Stomach (tissue), 9 donors: ENCODE measurements around the gene ORC1. TPM values are rescaled to one million over a fixed set of nuclear protein-coding genes. Genes with fewer than 3 reads are reported as not detected.
"Not testable (repeated sequence)": the region's sequence is repeated elsewhere in the genome, so short reads cannot be mapped to it uniquely, and the experiment has no call there.

Experiments used
- DNase-seq, 2 donors: peaks; one replicate each; pipeline versions ENCODE4 v3.0.0 to v3.0.0-alpha.2; 2013 to 2019
- H3K27ac ChIP-seq, 5 donors: fragments of 200-600 bp in 4 of 5; sonication (generic) in 4 of 5; one replicate each; pipeline ENCODE4 v1.5.1; 2013 to 2019; ENCODE audit warnings: mild to moderate bottlenecking in 1 of 5, moderate library complexity in 1 of 5
- H3K27me3 ChIP-seq, 3 donors: fragments of 200-600 bp; sonication (generic); one replicate each; pipeline ENCODE4 v1.5.1; 2017 to 2019; ENCODE audit warnings: mixed run types in 1 of 3
- H3K36me3 ChIP-seq, 4 donors: fragments of 200-600 bp; sonication (generic); 1 replicate in 3 of 4; 2 replicates in 1 of 4; pipeline ENCODE4 v1.5.1; 2016 to 2019
- H3K4me1 ChIP-seq, 4 donors: fragments of 200-600 bp; sonication (generic); one replicate each; pipeline ENCODE4 v1.5.1; 2016 to 2019
- H3K4me3 ChIP-seq, 4 donors: fragments of 200-600 bp; sonication (generic) in 3 of 4; one replicate each; pipeline ENCODE4 v1.5.1; 2016 to 2019; ENCODE audit warnings: mild to moderate bottlenecking in 1 of 4
- H3K9me3 ChIP-seq, 4 donors: fragments of 200-600 bp; sonication (generic); one replicate each; pipeline ENCODE4 v1.5.1; 2016 to 2019
- CTCF ChIP-seq, 7 experiments: fragments of 450-650 bp in 4 of 7; fragments of 200-600 bp in 3 of 7; sonication (generic) in 3 of 7; IDR thresholded peaks; one replicate each; pipeline ENCODE4 v1.5.1; 2016 to 2019; ENCODE audit warnings: antibody characterized with exemption in 7 of 7, control low read depth in 2 of 7, mild to moderate bottlenecking in 1 of 7
- EP300 ChIP-seq: sonication (generic); formaldehyde crosslinking; IDR thresholded peaks from one replicate; pipeline ENCODE4 v1.6.1; 2017; ENCODE audit warnings: antibody characterized with exemption
- POLR2A ChIP-seq, 4 donors: fragments of 450-650 bp; IDR thresholded peaks; one replicate each; pipeline ENCODE4 v1.6.1; 2016; ENCODE audit warnings: antibody characterized with exemption in 4 of 4, control low read depth in 2 of 4, mild to moderate bottlenecking in 1 of 4, moderate library complexity in 1 of 4
- POLR2AphosphoS5 ChIP-seq, 3 donors: sonication (generic); formaldehyde crosslinking; IDR thresholded peaks; one replicate each; pipeline ENCODE4 v1.6.1; 2016; ENCODE audit warnings: antibody characterized with exemption in 3 of 3
- WGBS, 5 donors: extraction: QIAGEN DNeasy Blood & Tissue Kit in 3 of 5; methylation state at CpG; one replicate each; pipeline versions ENCODE4 v1.1.5 to v1.1.7; 2013 to 2018; 5-methylcytosine and 5-hydroxymethylcytosine counted together
- intact Hi-C: fragments of 100-400 bp; cut with DNase I; formaldehyde crosslinking; loops from one replicate; pipeline ENCODE4 v1.15.1; 2023; ENCODE audit warnings: low total_unique reads
- polyA plus RNA-seq, 3 donors: library from polyadenylated mRNA; stranded (reverse); fragments of 200-250 nt; gene quantifications; one replicate each; pipeline ENCODE4 v1.2.3, GENCODE V29; 2013
- total RNA-seq, 5 donors: library from RNA; depleted of rRNA; stranded (reverse); fragments of >200 nt; gene quantifications; one replicate each; pipeline versions ENCODE4 v1.1.0 to v1.2.3, GENCODE V29; 2014 to 2016
- donor health status: healthy with polysubstance abuse.
- donor health status: Bipolar disorder and iron deficiency.
- donor health status: healthy.

Gene ORC1
- total and polyA plus RNA-seq, 8 donors, result 1.1 to 19.4 (median 1.7) TPM

- Histone ChIP-seq H3K36me3 (peaks cover 0 to 25% (median 0%) of the 10 kb centered on the region in 4 donors), H3K27me3 (no peaks in the 10 kb centered on the region), H3K4me3 (no peak overlapping the region), H3K9me3 (no peaks in the 10 kb centered on the region), H3K27ac (no peak overlapping the region), H3K4me1 (no peaks in the 10 kb centered on the region)
- intact Hi-C loops, result no loop called here
- TF ChIP-seq POLR2AphosphoS5 (IDR thresholded peaks at IDR 0.05) (no peak), CTCF (IDR thresholded peaks at IDR 0.05) (no peak), POLR2A (IDR thresholded peaks at IDR 0.05) (no peak), EP300 (no peak)
- 94 to 100% (median 96%) methylated on average over 3 of the region's 3 CpGs for WGBS, 5 donors
- DNase-seq, result no peak
Measured at GRCh38 chr1:52385376-52385775, 18.8 kb downstream of the ORC1 start.

- peaks cover 0 to 17% (median 0%) of the 10 kb centered on the region in 4 donors for H3K36me3 ChIP-seq
- H3K4me1 ChIP-seq, result peaks cover 4 to 30% (median 20%) of the 10 kb centered on the region in 4 donors
- 70 to 92% (median 78%) methylated on average over 1 of the region's 1 CpG for WGBS, 5 donors
- H3K27ac ChIP-seq, intact Hi-C loops, H3K4me3 ChIP-seq, H3K9me3 ChIP-seq, H3K27me3 ChIP-seq, DNase-seq: not testable (repeated sequence)
Measured at GRCh38 chr1:52369851-52370250, 34.4 kb downstream of the ORC1 start.

- H3K36me3 ChIP-seq, result peaks cover 0 to 18% (median under 1%) of the 10 kb centered on the region in 4 donors
- no peak for TF ChIP-seq POLR2A (IDR thresholded peaks at IDR 0.05)
- no peak for TF ChIP-seq EP300
- no peak for TF ChIP-seq POLR2AphosphoS5 (IDR thresholded peaks at IDR 0.05)
- no peak for TF ChIP-seq CTCF (IDR thresholded peaks at IDR 0.05)
- H3K4me3 ChIP-seq, result peak overlapping the region; percentile 45 to 54 (median 51)
- intact Hi-C loops, result no loop called here
- no peaks in the 10 kb centered on the region for H3K9me3 ChIP-seq
- peak overlapping the region in 4 of 5 donors; percentile 61 to 77 (median 68) for H3K27ac ChIP-seq
- DNase-seq, result peak; percentile 69 to 89
- H3K4me1 ChIP-seq, result peaks cover 9 to 42% (median 30%) of the 10 kb centered on the region in 4 donors
- 4 to 10% (median 6%) methylated on average over 35 to 51 of the region's 51 CpGs for WGBS, 5 donors
- no peaks in the 10 kb centered on the region for H3K27me3 ChIP-seq
Measured at GRCh38 chr1:52368383-52369172, 35.6 kb downstream of the ORC1 start.

- no peak overlapping the region for H3K27ac ChIP-seq
- TF ChIP-seq EP300, result no peak
- no peak for TF ChIP-seq POLR2A (IDR thresholded peaks at IDR 0.05)
- no peak for TF ChIP-seq CTCF (IDR thresholded peaks at IDR 0.05)
- no peak for TF ChIP-seq POLR2AphosphoS5 (IDR thresholded peaks at IDR 0.05)
- intact Hi-C loops, result no loop called here
- H3K27me3 ChIP-seq, result no peaks in the 10 kb centered on the region
- no peaks in the 10 kb centered on the region for H3K9me3 ChIP-seq
- no peak overlapping the region for H3K4me3 ChIP-seq
- WGBS, 5 donors, result 86 to 90% (median 89%) methylated on average over 5 of the region's 5 CpGs
- DNase-seq, result no peak
- H3K4me1 ChIP-seq, result peaks cover 9 to 44% (median 32%) of the 10 kb centered on the region in 4 donors
- H3K36me3 ChIP-seq, result peaks cover 5 to 18% (median 11%) of the 10 kb centered on the region in 4 donors
Measured at GRCh38 chr1:52367272-52367671, 37.0 kb downstream of the ORC1 start.

- intact Hi-C loops, result no loop called here
- H3K4me3 ChIP-seq, result peak overlapping the region; percentile 64 to 99 (median 92)
- no peak for DNase-seq
- H3K27ac ChIP-seq, result peak overlapping the region; percentile 89 to 98 (median 97)
- no peaks in the 10 kb centered on the region for H3K27me3 ChIP-seq
- 11 to 45% (median 18%) methylated on average over 4 to 8 of the region's 8 CpGs for WGBS, 5 donors
- H3K4me1 ChIP-seq, result peaks cover 9 to 47% (median 32%) of the 10 kb centered on the region in 4 donors
- H3K36me3 ChIP-seq, result peaks cover 13 to 26% (median 19%) of the 10 kb centered on the region in 4 donors
- no peaks in the 10 kb centered on the region for H3K9me3 ChIP-seq
- TF ChIP-seq CTCF (IDR thresholded peaks at IDR 0.05) (no peak), POLR2A (IDR thresholded peaks at IDR 0.05) (no peak), POLR2AphosphoS5 (IDR thresholded peaks at IDR 0.05) (no peak), EP300 (no peak)
Measured at GRCh38 chr1:52366517-52366827, 37.8 kb downstream of the ORC1 start.
